Progenitor cell of endocrine pancreas (in vitro differentiated cells): ENCODE measurements around the gene EYS. TPM values are rescaled to one million over a fixed set of nuclear protein-coding genes. Genes with fewer than 3 reads are reported as not detected.
"Not testable (repeated sequence)": the region's sequence is repeated elsewhere in the genome, so short reads cannot be mapped to it uniquely, and the experiment has no call there.

Source experiments
- DNase-seq: peaks from one replicate; pipeline ENCODE4 v3.0.0; 2021; ENCODE audit warnings: low spot score; ENCODE audit not compliant: unreplicated experiment
- H3K27ac Mint-ChIP-seq: 2 replicates; pipeline ENCODE4 v1.8.0; 2021; ENCODE audit warnings: mild to moderate bottlenecking, moderate library complexity, mixed read lengths
- H3K27me3 Mint-ChIP-seq: 2 replicates; pipeline ENCODE4 v1.8.0; 2021; ENCODE audit warnings: mixed read lengths
- H3K36me3 Mint-ChIP-seq: 2 replicates; pipeline ENCODE4 v1.8.0; 2022; ENCODE audit warnings: mixed read lengths; ENCODE audit not compliant: insufficient read depth
- H3K4me1 Mint-ChIP-seq: 2 replicates; pipeline ENCODE4 v1.8.0; 2021; ENCODE audit warnings: low read depth, mixed read lengths
- H3K4me3 Mint-ChIP-seq: 2 replicates; pipeline ENCODE4 v1.8.0; 2021; ENCODE audit warnings: low read depth, mild to moderate bottlenecking, moderate library complexity, mixed read lengths
- H3K9me3 Mint-ChIP-seq: 2 replicates; pipeline ENCODE4 v1.8.0; 2021; ENCODE audit warnings: low read depth, mixed read lengths
- total RNA-seq: library from RNA; stranded (reverse); gene quantifications from 2 replicates; pipeline ENCODE4 v1.2.1, GENCODE V29; 2021
- TF ChIP-seq, protein P1 (sequence below): fragments of 200-600 bp; sonication (generic); IDR thresholded peaks from one replicate; pipeline ENCODE4 v1.5.0; 2021; ENCODE audit warnings: antibody characterized with exemption, mild to moderate bottlenecking; ENCODE audit not compliant: unreplicated experiment

The EYS gene
- total RNA-seq, 1 donor from 2014 or later = 0.46 TPM

DNA sequence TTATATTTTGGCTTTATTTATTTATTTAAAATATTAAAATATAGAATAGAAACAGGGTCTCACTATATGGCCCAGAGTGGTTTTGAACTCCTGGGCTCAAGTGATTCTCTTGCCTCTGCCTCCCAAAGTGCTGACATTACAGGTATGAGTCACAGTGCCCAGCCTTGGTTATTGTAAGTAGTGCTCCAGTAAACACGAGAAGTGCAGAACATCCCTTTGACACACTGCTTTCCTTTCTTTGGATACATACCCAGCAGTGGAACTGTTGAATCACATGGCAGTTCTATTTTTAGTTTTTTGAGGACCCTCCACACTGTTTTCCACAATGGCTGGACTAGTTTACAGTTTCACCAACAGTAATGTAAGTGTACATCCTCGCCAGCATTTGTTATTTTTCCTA, 1867.5 kb downstream of the EYS start:
- Mint-ChIP-seq H3K4me3 (no peak overlapping the region), H3K4me1 (no peaks in the 10 kb centered on the region), H3K27me3 (no peaks in the 10 kb centered on the region), H3K36me3 (no peaks in the 10 kb centered on the region), H3K9me3 (peaks cover 12% of the 10 kb centered on the region), H3K27ac (no peak overlapping the region)
- DNase-seq = no peak
- TF ChIP-seq, protein P1, sequence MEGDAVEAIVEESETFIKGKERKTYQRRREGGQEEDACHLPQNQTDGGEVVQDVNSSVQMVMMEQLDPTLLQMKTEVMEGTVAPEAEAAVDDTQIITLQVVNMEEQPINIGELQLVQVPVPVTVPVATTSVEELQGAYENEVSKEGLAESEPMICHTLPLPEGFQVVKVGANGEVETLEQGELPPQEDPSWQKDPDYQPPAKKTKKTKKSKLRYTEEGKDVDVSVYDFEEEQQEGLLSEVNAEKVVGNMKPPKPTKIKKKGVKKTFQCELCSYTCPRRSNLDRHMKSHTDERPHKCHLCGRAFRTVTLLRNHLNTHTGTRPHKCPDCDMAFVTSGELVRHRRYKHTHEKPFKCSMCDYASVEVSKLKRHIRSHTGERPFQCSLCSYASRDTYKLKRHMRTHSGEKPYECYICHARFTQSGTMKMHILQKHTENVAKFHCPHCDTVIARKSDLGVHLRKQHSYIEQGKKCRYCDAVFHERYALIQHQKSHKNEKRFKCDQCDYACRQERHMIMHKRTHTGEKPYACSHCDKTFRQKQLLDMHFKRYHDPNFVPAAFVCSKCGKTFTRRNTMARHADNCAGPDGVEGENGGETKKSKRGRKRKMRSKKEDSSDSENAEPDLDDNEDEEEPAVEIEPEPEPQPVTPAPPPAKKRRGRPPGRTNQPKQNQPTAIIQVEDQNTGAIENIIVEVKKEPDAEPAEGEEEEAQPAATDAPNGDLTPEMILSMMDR = no peak

DNA sequence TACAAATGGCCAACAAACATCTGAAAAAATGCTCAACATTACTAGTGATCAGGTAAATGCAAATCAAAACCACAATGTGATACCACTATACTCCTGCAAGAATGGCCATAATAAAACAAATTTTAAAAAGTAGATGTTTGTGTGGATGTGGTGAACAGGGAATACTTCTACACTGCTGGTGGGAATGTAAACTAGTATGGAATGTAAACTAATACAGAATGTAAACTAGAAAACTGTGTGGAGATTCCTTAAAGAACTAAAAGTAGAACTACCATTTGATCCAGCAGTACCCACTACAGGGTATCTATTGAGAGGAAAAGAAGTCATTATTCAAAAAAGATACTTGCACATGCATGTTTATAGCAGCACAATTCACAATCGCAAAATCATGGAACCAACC, 1878.3 kb downstream of the EYS start:
- H3K9me3 Mint-ChIP-seq = peaks cover 28% of the 10 kb centered on the region
- H3K27ac Mint-ChIP-seq, H3K27me3 Mint-ChIP-seq, H3K4me3 Mint-ChIP-seq, H3K4me1 Mint-ChIP-seq, H3K36me3 Mint-ChIP-seq, DNase-seq: not testable (repeated sequence)

DNA sequence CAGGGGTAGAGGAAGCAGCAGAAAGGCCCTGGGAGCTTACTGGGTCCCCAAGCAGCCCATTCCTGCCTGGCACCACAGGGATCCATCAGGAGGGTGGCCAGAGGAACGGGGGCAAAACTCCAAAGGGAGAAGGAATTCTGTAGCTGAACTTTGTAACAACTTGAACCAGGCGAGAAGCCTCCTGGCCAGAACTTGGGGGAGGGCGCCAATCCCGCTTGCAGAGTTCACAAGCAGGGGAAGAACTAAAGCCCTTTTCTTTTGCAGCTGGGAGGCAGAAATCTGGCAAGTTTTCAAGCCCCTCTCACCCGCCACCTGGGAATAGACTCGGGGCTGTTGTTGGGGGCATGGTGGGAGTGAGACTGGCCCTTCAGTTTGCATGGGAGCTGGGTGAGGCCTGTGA, 1882.3 kb downstream of the EYS start:
- no peaks in the 10 kb centered on the region for H3K27me3 Mint-ChIP-seq
- H3K36me3 Mint-ChIP-seq = no peaks in the 10 kb centered on the region
- no peak overlapping the region for H3K27ac Mint-ChIP-seq
- DNase-seq = no peak
- peaks cover 22% of the 10 kb centered on the region for H3K9me3 Mint-ChIP-seq
- TF ChIP-seq, protein P1 = no peak
- H3K4me1 Mint-ChIP-seq = no peaks in the 10 kb centered on the region
- H3K4me3 Mint-ChIP-seq = no peak overlapping the region

DNA sequence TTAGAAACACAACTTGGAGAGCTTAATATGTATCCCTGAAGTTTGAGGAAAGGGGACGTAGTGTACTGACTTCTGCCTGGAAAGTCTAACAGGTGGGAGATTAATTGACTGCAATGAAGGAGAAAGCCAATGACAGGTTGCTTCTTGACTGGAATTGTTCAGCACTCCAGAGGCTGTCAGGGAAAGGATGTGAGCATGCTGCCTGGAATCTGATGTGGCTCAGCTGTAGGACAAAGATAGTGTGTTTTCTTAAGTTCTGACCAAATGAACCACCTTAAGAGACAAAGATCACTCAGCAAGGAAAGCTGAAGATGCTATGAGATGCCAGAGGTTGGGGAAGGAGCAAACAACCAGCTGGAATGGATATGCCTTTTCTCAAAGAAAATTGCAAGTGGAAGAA, 1885.6 kb downstream of the EYS start:
- no peak overlapping the region for H3K27ac Mint-ChIP-seq
- peaks cover 4% of the 10 kb centered on the region for H3K9me3 Mint-ChIP-seq
- TF ChIP-seq, protein P1 = no peak
- H3K4me1 Mint-ChIP-seq = peaks cover 3% of the 10 kb centered on the region
- no peak overlapping the region for H3K4me3 Mint-ChIP-seq
- no peaks in the 10 kb centered on the region for H3K36me3 Mint-ChIP-seq
- no peaks in the 10 kb centered on the region for H3K27me3 Mint-ChIP-seq
- DNase-seq = no peak

DNA sequence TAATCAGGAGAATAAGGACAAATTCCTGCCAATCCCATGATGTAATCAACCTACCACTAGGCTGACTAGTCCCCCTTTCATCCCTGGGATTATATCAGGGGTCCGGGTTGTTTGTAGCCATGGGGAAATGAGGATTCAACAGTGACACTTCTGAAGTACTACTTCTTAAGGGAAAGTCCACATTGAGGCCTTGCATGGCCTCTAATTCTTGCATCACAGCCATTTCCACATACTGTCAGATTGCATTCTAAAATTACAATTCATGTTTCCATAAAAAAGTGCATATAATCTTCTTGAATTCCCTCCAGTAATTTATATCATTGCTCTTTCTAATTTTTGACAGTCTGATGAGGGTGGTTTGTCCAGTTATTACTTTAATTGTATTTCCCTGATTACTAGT, 1887.2 kb downstream of the EYS start:
- Mint-ChIP-seq H3K9me3 (no peaks in the 10 kb centered on the region), H3K4me1 (peaks cover 3% of the 10 kb centered on the region), H3K27me3 (no peaks in the 10 kb centered on the region), H3K27ac (no peak overlapping the region), H3K36me3 (no peaks in the 10 kb centered on the region), H3K4me3 (no peak overlapping the region)
- TF ChIP-seq, protein P1 = no peak
- DNase-seq = no peak

DNA sequence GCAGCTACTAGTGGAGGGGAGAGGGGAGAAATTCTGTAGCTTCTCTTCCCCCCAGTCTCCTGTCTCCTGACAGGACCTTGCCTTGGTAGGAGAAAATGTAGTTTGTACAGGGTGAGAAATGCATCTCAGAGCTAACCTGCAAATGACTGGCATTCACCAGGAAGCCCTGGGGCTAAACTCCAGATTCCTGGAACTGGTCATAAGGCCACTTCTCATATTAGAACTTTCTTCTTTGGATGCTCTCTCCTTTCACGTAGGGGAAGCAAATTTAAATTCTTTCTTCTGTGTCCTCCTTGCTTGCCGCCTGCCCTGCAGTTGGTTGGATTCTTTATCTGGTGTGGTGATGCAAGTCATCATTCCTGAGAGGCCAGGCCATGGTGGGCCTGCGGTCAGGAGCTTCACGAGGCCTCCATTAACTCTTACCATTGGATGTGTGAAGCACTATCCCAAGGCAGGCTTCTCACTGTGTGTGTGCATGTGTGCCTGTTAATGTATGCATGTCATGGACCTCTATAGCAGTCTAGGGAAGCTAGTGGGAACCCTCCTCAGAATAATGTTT, 1889.5 kb downstream of the EYS start:
- Mint-ChIP-seq H3K36me3 (no peaks in the 10 kb centered on the region), H3K27ac (no peak overlapping the region), H3K4me1 (peaks cover 3% of the 10 kb centered on the region), H3K27me3 (no peaks in the 10 kb centered on the region), H3K4me3 (no peak overlapping the region), H3K9me3 (no peaks in the 10 kb centered on the region)
- TF ChIP-seq, protein P1 = no peak
- no peak for DNase-seq
